Measurements from ENCODE around the gene CCBE1. TPM values are rescaled to one million over a fixed set of nuclear protein-coding genes. Genes with fewer than 3 reads are reported as not detected.

Gene CCBE1
- total RNA-seq, 1 donor from 2014 or later = 14.0 TPM

GRCh38 chr18:59537579-59537978, 159.6 kb downstream of the CCBE1 start:
- no peak for DNase-seq
- H3K4me1 ChIP-seq = no peaks in the 10 kb centered on the region
- TF ChIP-seq CTCF (IDR thresholded peaks at IDR 0.05) = no peak
- no peaks in the 10 kb centered on the region for H3K36me3 ChIP-seq
- no peaks in the 10 kb centered on the region for H3K9me3 ChIP-seq
- intact Hi-C loops (cut with DNase I) = no loop called here
- no peak for ATAC-seq
- H3K27me3 ChIP-seq (ENCODE audit: low read depth) = no peaks in the 10 kb centered on the region
- H3K27ac ChIP-seq = no peak overlapping the region
- no peak overlapping the region for H3K4me3 ChIP-seq

- Histone ChIP-seq H3K27me3 (ENCODE audit: low read depth) (no peaks in the 10 kb centered on the region), H3K4me1 (no peaks in the 10 kb centered on the region), H3K9me3 (no peaks in the 10 kb centered on the region), H3K4me3 (no peak overlapping the region), H3K27ac (no peak overlapping the region), H3K36me3 (no peaks in the 10 kb centered on the region)
- ATAC-seq (no peak), DNase-seq (no peak)
- no peak for TF ChIP-seq CTCF (IDR thresholded peaks at IDR 0.05)
- intact Hi-C loops (cut with DNase I) = no loop called here
These were observed 161.1 kb downstream of the CCBE1 start for GRCh38 chr18:59536166-59536565.

- no peak for DNase-seq
- Histone ChIP-seq H3K27me3 (ENCODE audit: low read depth) (no peaks in the 10 kb centered on the region), H3K4me1 (no peaks in the 10 kb centered on the region), H3K27ac (no peak overlapping the region), H3K4me3 (no peak overlapping the region), H3K36me3 (no peaks in the 10 kb centered on the region), H3K9me3 (no peaks in the 10 kb centered on the region)
- intact Hi-C loops (cut with DNase I) = no loop called here
- no peak for TF ChIP-seq CTCF (IDR thresholded peaks at IDR 0.05)
- no peak for ATAC-seq
These were observed 162.2 kb downstream of the CCBE1 start for GRCh38 chr18:59535055-59535454.

GRCh38 chr18:59528866-59529265, 168.4 kb downstream of the CCBE1 start:
- H3K4me3 ChIP-seq = no peak overlapping the region
- no peak for TF ChIP-seq CTCF (IDR thresholded peaks at IDR 0.05)
- H3K4me1 ChIP-seq = no peaks in the 10 kb centered on the region
- no peaks in the 10 kb centered on the region for H3K9me3 ChIP-seq
- intact Hi-C loops (cut with DNase I) = no loop called here
- ATAC-seq = no peak
- DNase-seq = no peak
- H3K27me3 ChIP-seq (ENCODE audit: low read depth) = no peaks in the 10 kb centered on the region
- H3K36me3 ChIP-seq = no peaks in the 10 kb centered on the region
- H3K27ac ChIP-seq = no peak overlapping the region

- Histone ChIP-seq H3K4me3 (no peak overlapping the region), H3K36me3 (no peaks in the 10 kb centered on the region), H3K9me3 (no peaks in the 10 kb centered on the region), H3K27ac (no peak overlapping the region), H3K4me1 (peaks cover 12% of the 10 kb centered on the region), H3K27me3 (ENCODE audit: low read depth) (no peaks in the 10 kb centered on the region)
- ATAC-seq = no peak
- DNase-seq = no peak
- intact Hi-C loops (cut with DNase I) = no loop called here
- TF ChIP-seq CTCF (IDR thresholded peaks at IDR 0.05) = no peak
These were observed 176.5 kb downstream of the CCBE1 start for GRCh38 chr18:59520562-59521355.

All from lower lobe of right lung (tissue), 2 donors.